B cell (primary cell): ENCODE results near the gene C1orf198. TPM values are rescaled to one million over a fixed set of nuclear protein-coding genes. Genes with fewer than 3 reads are reported as not detected.

Experiments used
- ATAC-seq: fragments of 200-7000 bp; cut with Tn5 transposase; one replicate; pipeline ENCODE4 v1.10.0; 2021; ENCODE audit warnings: low read depth, mild to moderate bottlenecking, moderate number of reproducible peaks, moderate library complexity
- CTCF ChIA-PET: fragments of 350-600 bp; sonication (Branson Sonifier 250); formaldehyde crosslinking; loops from one replicate; lab custom pipeline; 2021; ENCODE audit warnings: antibody characterized with exemption, inconsistent platforms; lab: Charles Lee
- POLR2A ChIA-PET: fragments of 350-600 bp; sonication (Branson Sonifier 250); formaldehyde crosslinking; loops from one replicate; lab custom pipeline; 2021; ENCODE audit warnings: antibody characterized with exemption; lab: Charles Lee
- DNase-seq: peaks from one replicate; pipeline ENCODE4 v3.0.0; 2013
- H2AFZ ChIP-seq: 2 replicates; pipeline ENCODE4 v1.6.1; 2012; ENCODE audit warnings: mild to moderate bottlenecking, low read depth, low read length; ENCODE audit not compliant: insufficient read depth, poor library complexity, severe bottlenecking
- H3K27ac ChIP-seq, 2 donors: 1 replicate in 1 of 2; 2 replicates in 1 of 2; pipeline ENCODE4 v1.5.1; 2012 to 2013; ENCODE audit warnings: low read length in 2 of 2, mild to moderate bottlenecking in 2 of 2, moderate library complexity in 1 of 2
- H3K27me3 ChIP-seq, 4 experiments: fragments of 200-600 bp in 1 of 4; sonication (generic) in 1 of 4; replicated peaks in 1 of 4; 1 replicate in 2 of 4; 2 replicates in 2 of 4; pipeline versions ENCODE4 v1.6.1 to v1.7.0; 2013 to 2016; ENCODE audit warnings: low read length in 3 of 4, mild to moderate bottlenecking in 2 of 4, mixed read lengths in 1 of 4, moderate library complexity in 1 of 4; ENCODE audit not compliant: insufficient read depth in 4 of 4, control insufficient read depth in 3 of 4; ENCODE audit errors: control extremely low read depth in 1 of 4
- H3K36me3 ChIP-seq, 2 experiments: replicated peaks in 1 of 2; 1 replicate in 1 of 2; 2 replicates in 1 of 2; pipeline versions ENCODE4 v1.6.1 to v1.7.1; 2013; ENCODE audit warnings: low read length in 1 of 2; ENCODE audit not compliant: insufficient read depth in 2 of 2, control insufficient read depth in 1 of 2; ENCODE audit errors: control extremely low read depth in 1 of 2, extremely low read depth in 1 of 2
- H3K4me1 ChIP-seq, 2 donors: fragments of 200-600 bp in 1 of 2; sonication (generic) in 1 of 2; 1 replicate in 1 of 2; 2 replicates in 1 of 2; pipeline versions ENCODE4 v1.5.1 to v1.6.1; 2013 to 2017; ENCODE audit warnings: low read length in 2 of 2; ENCODE audit not compliant: control insufficient read depth in 2 of 2, insufficient read depth in 2 of 2
- H3K4me2 ChIP-seq: replicated peaks from 2 replicates; pipeline ENCODE3; 2012; ENCODE audit warnings: mild to moderate bottlenecking, low read depth, low read length; ENCODE audit not compliant: poor library complexity, severe bottlenecking
- H3K4me3 ChIP-seq, 5 experiments: fragments of 200-600 bp in 1 of 5; sonication (generic) in 1 of 5; 1 replicate in 3 of 5; 2 replicates in 2 of 5; pipeline versions ENCODE4 v1.5.1 to v1.7.0; 2011 to 2016; ENCODE audit warnings: low read length in 4 of 5, mild to moderate bottlenecking in 4 of 5, low read depth in 2 of 5, control low read depth in 1 of 5, moderate library complexity in 1 of 5; ENCODE audit not compliant: insufficient read depth in 1 of 5; ENCODE audit errors: control extremely low read depth in 1 of 5, extremely low read depth in 1 of 5
- H3K79me2 ChIP-seq: fragments of 200-600 bp; sonication (generic); one replicate; pipeline ENCODE4 v1.6.0; 2016; ENCODE audit warnings: low read length; ENCODE audit not compliant: control insufficient read depth, insufficient read depth
- H3K9ac ChIP-seq: fragments of 200-600 bp; sonication (generic); 2 replicates; pipeline ENCODE4 v1.6.1; 2017; ENCODE audit warnings: mild to moderate bottlenecking, low read length, moderate library complexity
- H3K9me3 ChIP-seq, 3 donors: one replicate each; pipeline versions ENCODE4 v1.6.1 to v1.7.1; 2013; ENCODE audit warnings: low read length in 2 of 3; ENCODE audit not compliant: control insufficient read depth in 2 of 3, insufficient read depth in 1 of 3; ENCODE audit errors: control extremely low read depth in 1 of 3
- H4K20me1 ChIP-seq: 2 replicates; pipeline ENCODE4 v1.6.0; 2012; ENCODE audit warnings: mild to moderate bottlenecking, low read length; ENCODE audit not compliant: insufficient read depth, control insufficient read depth, poor library complexity, severe bottlenecking
- H3K27ac Mint-ChIP-seq: one replicate; pipeline ENCODE4 v1.8.0; 2021; ENCODE audit warnings: mixed read lengths
- H3K27me3 Mint-ChIP-seq: one replicate; pipeline ENCODE4 v1.8.0; 2021; ENCODE audit warnings: mixed read lengths
- H3K4me1 Mint-ChIP-seq: one replicate; pipeline ENCODE4 v1.8.0; 2021; ENCODE audit warnings: mixed read lengths
- H3K4me3 Mint-ChIP-seq: one replicate; pipeline ENCODE4 v1.8.0; 2021; ENCODE audit warnings: mixed read lengths
- H3K9me3 Mint-ChIP-seq: one replicate; pipeline ENCODE4 v1.8.0; 2022; ENCODE audit warnings: mixed read lengths; ENCODE audit not compliant: insufficient read depth
- EZH2 ChIP-seq: IDR thresholded peaks from 2 replicates; pipeline ENCODE4 v1.6.1; 2012; ENCODE audit warnings: borderline replicate concordance, low read depth, mild to moderate bottlenecking, moderate library complexity, low read length; ENCODE audit not compliant: insufficient read depth, poor library complexity, severe bottlenecking
- WGBS: methylation state at CpG from one replicate; pipeline ENCODE4 v1.1.5; 2013; ENCODE audit warnings: missing lambda C conversion rate; ENCODE audit not compliant: insufficient coverage; 5-methylcytosine and 5-hydroxymethylcytosine counted together
- intact Hi-C: fragments of 100-400 bp; cut with micrococcal nuclease; formaldehyde crosslinking; loops from one replicate; pipeline ENCODE4 v1.10.0; 2022
- polyA plus RNA-seq: library from polyadenylated mRNA; depleted of rRNA; stranded (reverse); fragments of >200 nt; gene quantifications from 2 replicates; pipeline ENCODE4 v1.2.3, GENCODE V29; 2012
- total RNA-seq, 2 donors: library from RNA; stranded (reverse); fragments of 120-200 nt in 1 of 2; gene quantifications; 1 replicate in 1 of 2; 2 replicates in 1 of 2; pipeline versions ENCODE4 v1.2.3 to v1.2.4, GENCODE V29; 2013 to 2022
- TF ChIP-seq, protein P1 (sequence below): fragments of 200-600 bp; IDR thresholded peaks from one replicate; pipeline ENCODE4 v1.8.0; 2022; ENCODE audit warnings: antibody characterized with exemption, mild to moderate bottlenecking

The C1orf198 gene
- total and polyA plus RNA-seq, 2 donors (not counting 1 experiment from before 2014, with no cell fraction given), result 1.0 to 6.6 TPM

- peaks cover 0 to 2% (median 0%) of the 10 kb centered on the region in 3 donors for H3K9me3 ChIP-seq
- H3K27me3 Mint-ChIP-seq, result no peaks in the 10 kb centered on the region
- no peaks in the 10 kb centered on the region for H3K4me1 ChIP-seq
- no peak overlapping the region for H3K9ac ChIP-seq
- no peak overlapping the region for H3K27ac ChIP-seq
- no peaks in the 10 kb centered on the region for H3K4me1 Mint-ChIP-seq
- ATAC-seq, result no peak
- H3K27ac Mint-ChIP-seq, result no peak overlapping the region
- no peaks in the 10 kb centered on the region for H3K27me3 ChIP-seq
- no peak overlapping the region for H2AFZ ChIP-seq
- H3K4me3 Mint-ChIP-seq, result no peak overlapping the region
- H3K36me3 ChIP-seq, result peaks cover 0 to 23% of the 10 kb centered on the region in 2 experiments
- no peaks in the 10 kb centered on the region for H3K9me3 Mint-ChIP-seq
- WGBS, result 100% methylated on average over 6 of the region's 6 CpGs
- ChIA-PET CTCF (interaction anchor here (0.7 to 1.4 kb wide), 2 partner anchors 17 to 65 kb away, joined by 4 read pairs; no protein-coding TSS in a partner anchor), POLR2A (no interaction called here)
- intact Hi-C loops, result no loop called here
- DNase-seq, result no peak
- H3K79me2 ChIP-seq, result no peaks in the 10 kb centered on the region
- TF ChIP-seq, protein P1, sequence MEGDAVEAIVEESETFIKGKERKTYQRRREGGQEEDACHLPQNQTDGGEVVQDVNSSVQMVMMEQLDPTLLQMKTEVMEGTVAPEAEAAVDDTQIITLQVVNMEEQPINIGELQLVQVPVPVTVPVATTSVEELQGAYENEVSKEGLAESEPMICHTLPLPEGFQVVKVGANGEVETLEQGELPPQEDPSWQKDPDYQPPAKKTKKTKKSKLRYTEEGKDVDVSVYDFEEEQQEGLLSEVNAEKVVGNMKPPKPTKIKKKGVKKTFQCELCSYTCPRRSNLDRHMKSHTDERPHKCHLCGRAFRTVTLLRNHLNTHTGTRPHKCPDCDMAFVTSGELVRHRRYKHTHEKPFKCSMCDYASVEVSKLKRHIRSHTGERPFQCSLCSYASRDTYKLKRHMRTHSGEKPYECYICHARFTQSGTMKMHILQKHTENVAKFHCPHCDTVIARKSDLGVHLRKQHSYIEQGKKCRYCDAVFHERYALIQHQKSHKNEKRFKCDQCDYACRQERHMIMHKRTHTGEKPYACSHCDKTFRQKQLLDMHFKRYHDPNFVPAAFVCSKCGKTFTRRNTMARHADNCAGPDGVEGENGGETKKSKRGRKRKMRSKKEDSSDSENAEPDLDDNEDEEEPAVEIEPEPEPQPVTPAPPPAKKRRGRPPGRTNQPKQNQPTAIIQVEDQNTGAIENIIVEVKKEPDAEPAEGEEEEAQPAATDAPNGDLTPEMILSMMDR, result no peak
- TF ChIP-seq EZH2, result no peak
- H4K20me1 ChIP-seq, result no peaks in the 10 kb centered on the region
- H3K4me2 ChIP-seq, result no peak overlapping the region
- no peak overlapping the region for H3K4me3 ChIP-seq
Observed at GRCh38 chr1:230900984-230901383, 32.7 kb upstream of the C1orf198 start.

DNA sequence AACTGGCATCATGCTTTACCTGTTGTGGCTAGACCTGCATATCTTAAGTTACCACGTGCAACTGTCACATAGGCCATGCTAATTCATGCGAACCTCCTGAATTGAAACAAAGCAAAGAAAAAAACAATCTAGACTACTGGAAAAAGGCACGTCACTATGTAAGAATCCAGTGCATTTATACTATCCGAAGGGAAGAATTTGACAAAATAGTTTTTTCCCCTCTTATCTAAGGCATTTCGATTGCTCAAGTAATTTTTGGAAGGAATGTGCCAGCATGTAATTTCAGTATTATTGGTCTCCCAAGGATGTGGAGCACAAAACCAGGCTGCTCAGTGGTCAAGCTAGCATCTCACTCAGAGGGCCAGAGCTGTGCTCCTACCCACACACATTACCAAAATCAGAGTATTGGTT lies 31.5 kb upstream of the C1orf198 start:
- Histone ChIP-seq H2AFZ (no peak overlapping the region), H4K20me1 (no peaks in the 10 kb centered on the region), H3K79me2 (no peaks in the 10 kb centered on the region), H3K36me3 (peaks cover 0 to 12% of the 10 kb centered on the region in 2 experiments), H3K4me1 (no peaks in the 10 kb centered on the region), H3K27ac (no peak overlapping the region), H3K9me3 (peaks cover 0 to 2% (median 0%) of the 10 kb centered on the region in 3 donors), H3K27me3 (peaks cover 0 to under 1% (median 0%) of the 10 kb centered on the region in 4 experiments), H3K4me3 (no peak overlapping the region), H3K4me2 (no peak overlapping the region), H3K9ac (no peak overlapping the region)
- TF ChIP-seq EZH2, result no peak
- TF ChIP-seq, protein P1, result no peak
- H3K27ac Mint-ChIP-seq, result no peak overlapping the region
- DNase-seq (no peak), ATAC-seq (no peak)
- H3K9me3 Mint-ChIP-seq, result no peaks in the 10 kb centered on the region
- CTCF ChIA-PET, result interaction anchor here (1.0 to 1.4 kb wide), 2 partner anchors 17 to 18 kb away, joined by 3 to 4 read pairs; no protein-coding TSS in a partner anchor
- no peaks in the 10 kb centered on the region for H3K27me3 Mint-ChIP-seq
- POLR2A ChIA-PET, result no interaction called here
- intact Hi-C loops, result no loop called here
- H3K4me1 Mint-ChIP-seq, result no peaks in the 10 kb centered on the region
- WGBS, result 79% methylated on average over 3 of the region's 5 CpGs
- no peak overlapping the region for H3K4me3 Mint-ChIP-seq
